A673 (cell line): ENCODE data around the gene KMT2D.

Source experiments
- CTCF ChIP-seq: fragments of 300-800, 200-600 bp; sonication (generic); conservative IDR thresholded peaks from 2 replicates; pipeline ENCODE4 v1.5.1; 2017; ENCODE audit warnings: low read depth, mild to moderate bottlenecking, antibody characterized with exemption, low read length, moderate library complexity, mixed read lengths
- EZH2 ChIP-seq: fragments of 200-600 bp; sonication (generic); IDR thresholded peaks from 2 replicates; pipeline ENCODE4 v1.6.1; 2017; ENCODE audit warnings: borderline replicate concordance, low read depth, mild to moderate bottlenecking, mixed read lengths, antibody characterized with exemption, low read length; ENCODE audit not compliant: poor library complexity, severe bottlenecking

- TF ChIP-seq CTCF (no peak), EZH2 (no peak)
Observed at GRCh38 chr12:49093792-49094159, 33.2 kb upstream of the KMT2D start.
